GM12872 (cell line): Measurements from ENCODE around the gene EPB41L3.

Experiments
- CTCF ChIP-seq: IDR thresholded peaks from 3 replicates; pipeline ENCODE4 v1.5.1; 2011; ENCODE audit warnings: low read depth, mild to moderate bottlenecking, low read length, moderate library complexity; ENCODE audit not compliant: insufficient read depth

Gene EPB41L3

GRCh38 chr18:5543773-5544389, at the start of gene EPB41L3:
EPB41L3 (minus strand) TSS chr18:5543997; CDS start chr18:5489183, 54,814 bp downstream.
- TF ChIP-seq CTCF: no peak

GRCh38 chr18:5588529-5588928, 44.7 kb upstream of the EPB41L3 start:
- no peak for TF ChIP-seq CTCF

GRCh38 chr18:5585653-5586052, 41.9 kb upstream of the EPB41L3 start:
- TF ChIP-seq CTCF: no peak

- no peak for TF ChIP-seq CTCF
Observed at GRCh38 chr18:5584746-5585417, 41.1 kb upstream of the EPB41L3 start.

- TF ChIP-seq CTCF: no peak
Observed at GRCh38 chr18:5582849-5583681, 39.3 kb upstream of the EPB41L3 start.

- TF ChIP-seq CTCF: no peak
Observed at GRCh38 chr18:5582076-5582475, 38.3 kb upstream of the EPB41L3 start.

- no peak for TF ChIP-seq CTCF
Observed at GRCh38 chr18:5574843-5575242, 31.0 kb upstream of the EPB41L3 start.
